Body of pancreas (tissue), 4 donors: ENCODE measurements around the gene GAPVD1.

ENCODE experiments used
- CTCF ChIP-seq, 7 experiments: fragments of 450-650 bp in 4 of 7; fragments of 200-600 bp in 3 of 7; sonication (generic) in 3 of 7; IDR thresholded peaks; one replicate each; pipeline ENCODE4 v1.5.1; 2016 to 2019; ENCODE audit warnings: antibody characterized with exemption in 7 of 7
- POLR2A ChIP-seq, 3 donors: fragments of 450-650 bp; IDR thresholded peaks; one replicate each; pipeline ENCODE4 v1.6.1; 2016; ENCODE audit warnings: antibody characterized with exemption in 3 of 3, mild to moderate bottlenecking in 2 of 3

GRCh38 chr9:125409637-125410521 lies 148.3 kb downstream of the GAPVD1 start:
- TF ChIP-seq CTCF (IDR thresholded peaks at IDR 0.05), result no peak
- TF ChIP-seq POLR2A (IDR thresholded peaks at IDR 0.05), result no peak
